NCI-H2196 (cell line): ENCODE results near the gene GPBP1.
"Not testable (repeated sequence)": the region's sequence is repeated elsewhere in the genome, so short reads cannot be mapped to it uniquely, and the experiment has no call there.

Source experiments
- DNase-seq: peaks from one replicate; lab custom pipeline; 2025; ENCODE audit not compliant: unreplicated experiment; lab: John Stamatoyannopoulos, UW

The GPBP1 gene

GRCh38 chr5:57176350-57176857, 2.5 kb downstream of the GPBP1 start:
- DNase-seq = no peak

GRCh38 chr5:57177479-57178156, 3.8 kb downstream of the GPBP1 start:
- no peak for DNase-seq

DNA sequence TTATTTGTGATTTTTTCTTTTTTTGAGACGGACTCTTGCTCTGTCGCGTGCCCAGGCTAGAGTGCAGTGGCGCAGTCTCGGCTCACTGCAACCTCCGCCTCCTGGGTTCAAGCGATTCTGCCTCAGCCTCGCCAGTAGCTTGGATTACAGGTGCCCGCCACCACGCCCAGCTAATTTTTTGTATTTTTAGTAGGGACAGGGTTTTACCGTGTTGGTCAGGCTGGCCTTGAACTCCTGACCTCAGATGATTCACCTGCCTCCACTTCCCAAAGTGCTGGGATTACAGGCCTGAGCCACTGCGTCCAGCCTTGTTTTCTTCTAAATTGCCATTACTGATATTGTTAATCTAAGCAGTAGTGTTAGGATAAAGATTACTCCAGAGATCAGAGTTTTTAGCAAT, 4.4 kb downstream of the GPBP1 start:
- not testable (repeated sequence) for DNase-seq

GRCh38 chr5:57179262-57180200, 5.7 kb downstream of the GPBP1 start:
- DNase-seq = no peak

- DNase-seq = no peak
Observed at GRCh38 chr5:57181154-57181553, 7.3 kb downstream of the GPBP1 start.

GRCh38 chr5:57184322-57184721, 10.5 kb downstream of the GPBP1 start:
- DNase-seq = no peak

- no peak for DNase-seq
Observed at GRCh38 chr5:57185313-57185712, 11.5 kb downstream of the GPBP1 start.

DNA sequence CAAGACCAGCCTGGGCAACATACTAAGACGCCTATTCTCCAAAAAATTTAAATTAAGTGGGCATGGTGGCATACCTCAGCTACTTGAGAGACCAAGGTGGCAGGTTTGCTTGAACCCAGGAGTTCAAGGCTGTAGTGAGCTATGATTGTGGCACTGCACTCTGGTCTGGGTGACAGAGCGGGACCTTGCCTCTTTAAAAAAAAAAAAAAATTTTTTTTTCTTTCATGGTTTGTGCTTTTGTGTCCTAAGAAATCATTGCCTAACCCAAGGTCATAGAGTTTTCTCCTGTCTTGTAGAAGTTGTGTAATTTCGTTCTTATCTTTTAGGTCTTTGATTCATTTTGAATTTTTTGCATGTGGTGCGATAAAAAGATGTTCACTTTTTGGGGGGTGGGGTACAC, 12.3 kb downstream of the GPBP1 start:
- DNase-seq = no peak

DNA sequence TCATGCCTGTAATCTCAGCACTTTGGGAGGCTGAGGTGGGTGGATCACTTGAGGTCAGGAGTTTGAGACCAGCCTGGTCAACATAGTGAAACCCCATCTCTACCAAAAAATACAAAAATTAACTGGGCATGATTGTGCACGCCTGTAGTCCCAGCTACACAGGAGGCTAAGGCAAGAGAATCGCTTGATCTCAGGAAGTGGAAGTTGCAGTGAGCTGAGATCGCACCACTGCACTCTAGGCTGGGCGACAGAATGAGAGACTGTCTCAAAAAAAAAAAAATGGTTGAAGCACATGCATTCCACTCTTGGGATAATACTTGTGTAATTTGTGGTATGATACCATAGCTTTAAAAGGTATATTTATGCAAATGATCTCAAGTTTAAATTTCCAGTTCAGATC, 14.1 kb downstream of the GPBP1 start:
- not testable (repeated sequence) for DNase-seq

GRCh38 chr5:57189515-57189914, 15.7 kb downstream of the GPBP1 start:
- DNase-seq = no peak

DNA sequence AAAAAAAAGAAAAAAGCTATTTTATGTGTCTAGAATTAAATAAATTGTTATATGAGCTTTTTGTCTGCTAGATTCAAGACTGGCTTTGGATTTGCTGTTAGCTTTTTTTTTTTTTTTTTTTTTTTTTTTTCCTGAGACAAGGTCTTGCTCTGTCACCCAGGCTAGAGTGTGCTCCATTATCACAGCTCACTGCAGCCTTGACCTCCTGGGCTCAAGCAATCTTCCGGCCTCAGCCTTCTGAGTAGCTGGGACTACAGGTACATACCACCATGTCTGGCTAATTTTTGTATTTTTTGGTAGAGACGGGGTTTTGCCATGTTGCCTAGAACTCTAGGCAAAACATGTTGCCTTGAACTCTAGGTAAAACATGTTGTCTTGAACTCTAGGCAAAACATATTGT, 16.7 kb downstream of the GPBP1 start:
- DNase-seq = no peak

DNA sequence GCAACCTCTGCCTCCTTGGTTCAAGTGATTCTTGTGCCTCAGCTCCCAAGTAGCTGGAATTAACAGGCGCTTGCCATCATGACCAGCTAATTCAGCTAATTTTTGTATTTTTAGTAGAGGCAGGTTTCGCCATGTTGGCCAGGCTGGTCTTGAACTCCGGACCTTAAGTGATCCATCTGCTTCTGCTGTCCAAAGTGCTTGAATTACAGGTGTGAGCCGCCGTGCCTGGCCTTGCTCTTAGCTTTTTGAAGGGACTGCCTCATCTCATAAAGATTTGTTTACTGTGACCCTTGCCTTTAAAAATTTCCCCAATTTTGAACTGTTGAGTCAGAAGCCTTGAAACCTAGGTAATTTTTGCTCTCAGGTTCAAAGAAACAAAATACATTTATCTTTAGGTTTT, 17.3 kb downstream of the GPBP1 start:
- no peak for DNase-seq

DNA sequence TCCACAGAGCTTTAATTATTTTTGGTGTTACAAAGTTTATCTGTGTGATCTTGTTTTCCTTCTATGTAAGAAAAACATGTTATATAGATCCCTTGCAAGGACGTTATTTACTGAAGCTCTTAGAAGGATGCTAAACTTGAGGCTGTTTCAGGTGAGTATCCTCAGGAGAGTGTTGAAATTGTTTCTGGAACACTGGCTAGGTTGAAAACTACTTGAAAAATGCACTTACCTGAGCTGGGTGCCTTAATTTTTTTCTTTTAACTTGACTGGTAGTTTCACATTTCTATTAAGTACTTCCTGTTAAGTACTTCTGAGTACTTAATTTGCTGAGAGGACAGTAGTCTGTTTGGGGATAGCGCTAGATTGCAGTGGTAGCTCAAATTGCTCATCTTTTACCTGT, 18.1 kb downstream of the GPBP1 start:
- DNase-seq = no peak

DNA sequence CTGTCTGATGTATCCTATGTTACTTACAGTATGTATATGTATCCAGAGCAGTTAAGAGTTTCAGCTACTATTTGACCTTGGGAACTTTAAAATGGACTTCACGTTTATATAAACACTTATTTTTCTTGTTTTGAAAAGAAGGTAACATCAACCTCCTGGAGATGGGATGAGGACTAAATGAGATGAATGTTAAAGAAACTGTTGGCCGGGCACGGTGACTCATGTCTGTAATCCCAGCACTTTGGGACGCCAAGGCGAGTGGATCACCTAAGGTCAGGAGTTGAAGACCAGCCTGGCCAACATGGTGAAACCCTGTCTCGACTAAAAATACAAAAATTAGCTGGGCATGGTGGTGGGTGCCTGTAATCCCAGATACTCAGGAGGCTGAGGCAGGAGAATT, 19.0 kb downstream of the GPBP1 start:
- not testable (repeated sequence) for DNase-seq

DNA sequence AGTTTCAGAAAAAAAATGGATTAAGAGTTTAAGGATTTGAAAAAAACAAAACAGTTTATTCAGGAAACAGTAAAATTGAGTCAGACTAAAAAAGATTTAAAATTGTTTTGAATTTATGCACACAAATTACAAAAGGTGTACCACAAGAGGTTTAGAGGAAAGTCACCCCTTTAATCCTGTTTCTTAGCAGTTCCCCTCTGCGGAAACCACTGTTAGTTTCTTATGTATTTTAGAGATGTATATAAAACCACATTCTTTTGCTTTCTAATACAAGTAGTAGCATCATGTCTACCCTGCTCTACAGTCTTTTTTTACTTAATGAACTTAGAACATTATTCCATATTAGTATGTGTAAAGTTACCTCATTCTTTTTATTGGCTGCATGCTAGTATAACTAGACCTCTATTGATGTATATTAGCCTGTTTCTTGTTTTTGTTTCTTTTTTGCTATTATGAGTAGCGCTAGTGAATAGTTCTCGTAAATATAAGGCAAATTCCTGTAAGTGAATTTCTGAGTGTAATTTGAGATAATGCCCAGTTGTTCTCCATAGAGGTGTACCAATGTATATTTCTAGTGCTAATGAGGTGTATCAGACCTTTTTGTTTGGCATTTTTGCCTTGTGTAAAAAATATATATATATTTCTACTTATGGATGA, 20.0 kb downstream of the GPBP1 start:
- no peak for DNase-seq

- no peak for DNase-seq
Observed at GRCh38 chr5:57194653-57195052, 20.8 kb downstream of the GPBP1 start.

DNA sequence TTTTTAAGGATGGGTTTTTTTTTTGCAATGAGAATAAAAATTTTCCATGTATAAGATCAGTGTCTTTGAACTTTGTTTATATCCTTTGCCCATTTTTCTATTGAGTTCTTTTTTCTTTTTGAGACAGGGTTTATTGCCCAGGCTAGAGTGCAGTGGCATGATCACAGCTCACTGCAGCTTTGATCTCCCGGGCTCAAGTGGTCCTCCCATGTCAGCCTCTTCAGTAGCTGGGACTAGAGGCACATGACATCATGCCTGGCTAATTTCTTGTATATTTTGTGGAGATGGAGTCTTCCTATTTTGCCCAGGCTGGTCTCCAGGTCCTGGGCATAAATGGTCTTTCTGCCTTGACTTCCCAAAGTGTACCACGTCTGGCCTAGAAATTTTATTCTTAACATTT, 21.2 kb downstream of the GPBP1 start:
- no peak for DNase-seq

GRCh38 chr5:57199866-57200265, 26.0 kb downstream of the GPBP1 start:
- DNase-seq = no peak

DNA sequence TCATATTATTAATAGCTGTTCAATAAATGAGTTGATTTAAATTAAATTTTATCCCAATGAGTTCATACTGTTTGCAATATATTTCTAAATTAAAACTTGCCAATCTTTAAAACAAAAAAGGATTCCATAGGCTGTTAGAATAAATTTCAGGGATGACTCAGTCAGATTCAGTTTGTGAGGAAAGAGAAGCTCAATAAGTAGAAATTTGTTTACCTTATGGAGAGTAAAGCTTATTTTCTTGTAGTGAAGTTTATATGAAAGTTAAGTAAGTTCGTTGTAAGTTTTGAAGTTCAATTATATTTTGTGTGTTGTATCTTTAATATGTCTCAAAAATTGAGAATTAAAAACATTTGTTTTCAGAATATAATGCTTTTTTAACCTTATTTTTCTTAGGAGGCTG, 29.0 kb downstream of the GPBP1 start:
- DNase-seq = no peak

GRCh38 chr5:57207007-57207653, 33.3 kb downstream of the GPBP1 start:
- DNase-seq = no peak

- no peak for DNase-seq
Observed at GRCh38 chr5:57207681-57208080, 33.8 kb downstream of the GPBP1 start.
